Rectal smooth muscle tissue (tissue), 1 donor: ENCODE results near the gene KLF2.
A peak's percentile ranks its signal among the peaks of the same experiment; 100 is the strongest.
"Not testable (repeated sequence)": the region's sequence is repeated elsewhere in the genome, so short reads cannot be mapped to it uniquely, and the experiment has no call there.

Experiments
- H3K27ac ChIP-seq: one replicate; pipeline ENCODE4 v1.7.0; 2013; ENCODE audit warnings: low read depth, low read length, inconsistent platforms
- H3K27me3 ChIP-seq: one replicate; pipeline ENCODE4 v1.7.0; 2013; ENCODE audit warnings: low read length; ENCODE audit not compliant: control insufficient read depth, insufficient read depth
- H3K36me3 ChIP-seq: one replicate; pipeline ENCODE4 v1.7.0; 2013; ENCODE audit warnings: low read length; ENCODE audit not compliant: control insufficient read depth, insufficient read depth
- H3K4me1 ChIP-seq: one replicate; pipeline ENCODE4 v1.7.0; 2013; ENCODE audit warnings: low read length; ENCODE audit not compliant: control insufficient read depth, insufficient read depth
- H3K4me3 ChIP-seq: one replicate; pipeline ENCODE4 v1.7.0; 2013; ENCODE audit warnings: low read length
- H3K9ac ChIP-seq: one replicate; pipeline ENCODE4 v1.7.0; 2013; ENCODE audit warnings: low read length

The KLF2 gene

GRCh38 chr19:16324384-16325160, at the start of gene KLF2:
Gene KLF2, plus strand, starts transcription at chr19:16324826. Its CDS starts 98 bp downstream, at chr19:16324924.
- Histone ChIP-seq H3K36me3 (peaks cover 8% of the 10 kb centered on the region), H3K4me3 (peak within 1 kb of the TSS; percentile 82), H3K4me1 (peaks cover 5% of the 10 kb centered on the region), H3K27ac (peak within 1 kb of the TSS; percentile 98), H3K9ac (peak within 1 kb of the TSS; percentile 72), H3K27me3 (peaks cover 7% of the 10 kb centered on the region)

GRCh38 chr19:16280306-16280705, 44.3 kb upstream of the KLF2 start:
- peaks cover 10% of the 10 kb centered on the region for H3K4me1 ChIP-seq

GRCh38 chr19:16281743-16282142, 42.9 kb upstream of the KLF2 start:
- Histone ChIP-seq H3K4me3 (no peak overlapping the region), H3K27ac (no peak overlapping the region), H3K36me3 (no peaks in the 10 kb centered on the region), H3K4me1 (peaks cover 17% of the 10 kb centered on the region), H3K9ac (no peak overlapping the region), H3K27me3 (no peaks in the 10 kb centered on the region)

More at GRCh38 chr19:16280306-16280705, 44.3 kb upstream of the KLF2 start:
- Histone ChIP-seq H3K27me3 (no peaks in the 10 kb centered on the region), H3K27ac (no peak overlapping the region), H3K4me3 (no peak overlapping the region), H3K9ac (no peak overlapping the region), H3K36me3 (no peaks in the 10 kb centered on the region)

- Histone ChIP-seq H3K4me3 (peak overlapping the region; percentile 47), H3K4me1 (peaks cover 17% of the 10 kb centered on the region), H3K27ac (peak overlapping the region; percentile 98), H3K27me3 (no peaks in the 10 kb centered on the region), H3K36me3 (no peaks in the 10 kb centered on the region), H3K9ac (peak overlapping the region; percentile 73)
Measured at GRCh38 chr19:16283210-16284061, 41.2 kb upstream of the KLF2 start.

- Histone ChIP-seq H3K36me3 (no peaks in the 10 kb centered on the region), H3K9ac (no peak overlapping the region), H3K4me3 (no peak overlapping the region), H3K27ac (peak overlapping the region; percentile 98), H3K4me1 (peaks cover 17% of the 10 kb centered on the region), H3K27me3 (no peaks in the 10 kb centered on the region)
Measured at GRCh38 chr19:16284505-16284904, 40.1 kb upstream of the KLF2 start.

- peak overlapping the region; percentile 70 for H3K27ac ChIP-seq
Measured at GRCh38 chr19:16285079-16285478, 39.5 kb upstream of the KLF2 start.

GRCh38 chr19:16285769-16286498, 38.7 kb upstream of the KLF2 start:
- H3K27ac ChIP-seq = peak overlapping the region; percentile 70
- no peaks in the 10 kb centered on the region for H3K36me3 ChIP-seq
- H3K4me3 ChIP-seq = no peak overlapping the region
- H3K9ac ChIP-seq = no peak overlapping the region
- H3K27me3 ChIP-seq = no peaks in the 10 kb centered on the region
- peaks cover 17% of the 10 kb centered on the region for H3K4me1 ChIP-seq

More at GRCh38 chr19:16285079-16285478, 39.5 kb upstream of the KLF2 start:
- not testable (repeated sequence) for H3K27me3 ChIP-seq, H3K9ac ChIP-seq, H3K4me3 ChIP-seq, H3K36me3 ChIP-seq
- H3K4me1 ChIP-seq = peaks cover 17% of the 10 kb centered on the region

- Histone ChIP-seq H3K4me1 (peaks cover 19% of the 10 kb centered on the region), H3K27ac (no peak overlapping the region), H3K36me3 (no peaks in the 10 kb centered on the region), H3K4me3 (no peak overlapping the region), H3K27me3 (no peaks in the 10 kb centered on the region), H3K9ac (no peak overlapping the region)
Measured at GRCh38 chr19:16288544-16288943, 36.1 kb upstream of the KLF2 start.

- Histone ChIP-seq H3K27ac (no peak overlapping the region), H3K36me3 (no peaks in the 10 kb centered on the region), H3K9ac (no peak overlapping the region)
Measured at GRCh38 chr19:16289594-16289993, 35.0 kb upstream of the KLF2 start.

GRCh38 chr19:16290692-16291091, 33.9 kb upstream of the KLF2 start:
- Histone ChIP-seq H3K27ac (no peak overlapping the region), H3K27me3 (no peaks in the 10 kb centered on the region), H3K9ac (no peak overlapping the region), H3K4me3 (no peak overlapping the region), H3K4me1 (peaks cover 22% of the 10 kb centered on the region), H3K36me3 (no peaks in the 10 kb centered on the region)

More at GRCh38 chr19:16289594-16289993, 35.0 kb upstream of the KLF2 start:
- Histone ChIP-seq H3K27me3 (no peaks in the 10 kb centered on the region), H3K4me1 (peaks cover 22% of the 10 kb centered on the region), H3K4me3 (no peak overlapping the region)

- Histone ChIP-seq H3K9ac (peak overlapping the region; percentile 32), H3K4me1 (peaks cover 14% of the 10 kb centered on the region), H3K36me3 (no peaks in the 10 kb centered on the region), H3K27ac (peak overlapping the region; percentile 90), H3K27me3 (no peaks in the 10 kb centered on the region), H3K4me3 (peak overlapping the region; percentile 22)
Measured at GRCh38 chr19:16293118-16294091, 31.2 kb upstream of the KLF2 start.
